ENCODE measurements around the gene LRP1B.

GRCh38 chr2:141048951-141049350 is 1081.9 kb downstream of the LRP1B start:
- TF ChIP-seq CTCF (IDR thresholded peaks at IDR 0.05) (no peak), POLR2A (IDR thresholded peaks at IDR 0.05) (no peak)

Data from vagina (tissue), 2 donors.